BLaER1 (cell line): ENCODE data around the gene AKAP7.

Experiments used
- H3K27ac ChIP-seq: shearing (Covaris generic); formaldehyde crosslinking; 2 replicates; pipeline ENCODE4 v1.8.1; 2022
- H3K27me3 ChIP-seq: shearing (Covaris generic); formaldehyde crosslinking; 2 replicates; pipeline ENCODE4 v1.8.1; 2022
- H3K36me3 ChIP-seq: shearing (Covaris generic); formaldehyde crosslinking; 2 replicates; pipeline ENCODE4 v1.8.1; 2022
- H3K4me1 ChIP-seq: shearing (Covaris generic); formaldehyde crosslinking; 2 replicates; pipeline ENCODE4 v1.8.1; 2022
- H3K4me2 ChIP-seq: shearing (Covaris generic); formaldehyde crosslinking; 2 replicates; pipeline ENCODE4 v1.8.1; 2022
- H3K4me3 ChIP-seq: shearing (Covaris generic); formaldehyde crosslinking; 2 replicates; pipeline ENCODE4 v1.8.1; 2022
- H3K9ac ChIP-seq: shearing (Covaris generic); formaldehyde crosslinking; 2 replicates; pipeline ENCODE4 v1.8.1; 2022
- H3K9me3 ChIP-seq: shearing (Covaris generic); formaldehyde crosslinking; 2 replicates; pipeline ENCODE4 v1.8.1; 2022
- H4K20me1 ChIP-seq: shearing (Covaris generic); formaldehyde crosslinking; 2 replicates; pipeline ENCODE4 v1.8.1; 2022
- Cebpa-rat ChIP-seq: shearing (Covaris generic); IDR thresholded peaks from 2 replicates; pipeline ENCODE4 v1.8.1; 2022

Gene AKAP7

DNA sequence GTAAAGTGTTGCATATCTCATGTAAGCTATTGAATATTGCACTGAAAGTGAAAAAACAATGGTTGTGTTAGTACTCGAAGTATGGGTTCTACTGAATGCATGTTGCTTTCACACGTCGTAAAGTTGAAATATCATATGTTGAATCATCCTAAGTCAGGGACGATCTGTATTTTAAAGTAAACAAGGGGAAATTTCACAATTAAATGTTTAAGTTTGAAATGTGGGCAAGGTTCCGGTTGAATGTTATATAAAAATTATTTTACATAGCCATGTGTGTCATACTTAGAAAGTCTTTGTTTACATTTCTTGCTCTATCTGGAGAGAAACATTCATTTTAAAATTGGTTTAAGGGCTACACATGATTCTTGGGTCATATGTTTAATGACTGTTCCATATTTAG lies 76.8 kb downstream of the AKAP7 start:
- Histone ChIP-seq H3K9me3 (peaks cover 4% of the 10 kb centered on the region; the same call in 1 of the 2 replicates), H3K27ac (no peak overlapping the region), H3K36me3 (0 out of 2 replicates have a peak, but pooled peaks cover 3% of the 10 kb centered on the region), H3K27me3 (no peaks in the 10 kb centered on the region), H3K4me3 (no peak overlapping the region), H3K4me1 (peaks cover 12% of the 10 kb centered on the region), H4K20me1 (no peaks in the 10 kb centered on the region), H3K4me2 (no peak overlapping the region), H3K9ac (no peak overlapping the region)
- no peak for TF ChIP-seq Cebpa-rat

GRCh38 chr6:131212913-131213312 lies 77.6 kb downstream of the AKAP7 start:
- H3K9ac ChIP-seq: no peak overlapping the region
- peaks cover 4% of the 10 kb centered on the region; the same call in 1 of the 2 replicates for H3K9me3 ChIP-seq
- H3K27ac ChIP-seq: no peak overlapping the region
- no peaks in the 10 kb centered on the region for H4K20me1 ChIP-seq
- TF ChIP-seq Cebpa-rat: no peak; the same call in 1 of the 2 replicates
- H3K4me2 ChIP-seq: no peak overlapping the region
- peaks cover 8% of the 10 kb centered on the region for H3K4me1 ChIP-seq
- no peaks in the 10 kb centered on the region for H3K27me3 ChIP-seq
- 0 out of 2 replicates have a peak, but pooled peaks cover 3% of the 10 kb centered on the region for H3K36me3 ChIP-seq
- no peak overlapping the region for H3K4me3 ChIP-seq

- Histone ChIP-seq H4K20me1 (no peaks in the 10 kb centered on the region), H3K27ac (no peak overlapping the region)
Measured at GRCh38 chr6:131213501-131213990, 78.3 kb downstream of the AKAP7 start.

DNA sequence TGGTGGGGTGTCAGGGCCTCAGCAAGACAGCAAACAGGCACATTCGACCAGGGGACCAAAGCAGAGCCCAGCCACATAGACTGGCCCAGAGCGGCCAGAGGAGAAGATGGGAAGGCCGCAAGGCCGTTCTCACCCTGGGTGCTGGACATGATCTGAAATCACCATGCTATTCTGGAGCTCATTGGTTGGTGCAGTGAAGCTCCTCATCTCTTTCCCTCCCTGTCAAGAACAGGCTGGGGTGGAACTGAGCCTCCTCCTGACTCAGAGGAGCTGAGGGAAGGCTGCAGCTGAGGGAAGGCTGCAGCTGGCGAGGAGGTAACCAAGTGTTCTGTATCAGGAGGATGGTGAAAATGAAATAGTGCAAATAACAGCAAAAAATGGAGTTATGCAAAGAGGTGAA lies 80.0 kb downstream of the AKAP7 start:
- Histone ChIP-seq H3K27me3 (no peaks in the 10 kb centered on the region), H3K9ac (no peak overlapping the region), H3K4me2 (no peak overlapping the region), H3K9me3 (peaks cover 4% of the 10 kb centered on the region; the same call in 1 of the 2 replicates), H4K20me1 (no peaks in the 10 kb centered on the region), H3K4me3 (no peak overlapping the region), H3K27ac (no peak overlapping the region), H3K4me1 (peaks cover 8% of the 10 kb centered on the region), H3K36me3 (0 out of 2 replicates have a peak, but pooled peaks cover 3% of the 10 kb centered on the region)
- TF ChIP-seq Cebpa-rat: no peak

More at GRCh38 chr6:131213501-131213990, 78.3 kb downstream of the AKAP7 start:
- 0 out of 2 replicates have a peak, but pooled peaks cover 3% of the 10 kb centered on the region for H3K36me3 ChIP-seq
- H3K4me2 ChIP-seq: peak overlapping the region; percentile 23
- peaks cover 8% of the 10 kb centered on the region for H3K4me1 ChIP-seq
- H3K27me3 ChIP-seq: no peaks in the 10 kb centered on the region
- no peak overlapping the region for H3K4me3 ChIP-seq
- TF ChIP-seq Cebpa-rat: no peak
- H3K9me3 ChIP-seq: peaks cover 4% of the 10 kb centered on the region; the same call in 1 of the 2 replicates
- no peak overlapping the region for H3K9ac ChIP-seq

DNA sequence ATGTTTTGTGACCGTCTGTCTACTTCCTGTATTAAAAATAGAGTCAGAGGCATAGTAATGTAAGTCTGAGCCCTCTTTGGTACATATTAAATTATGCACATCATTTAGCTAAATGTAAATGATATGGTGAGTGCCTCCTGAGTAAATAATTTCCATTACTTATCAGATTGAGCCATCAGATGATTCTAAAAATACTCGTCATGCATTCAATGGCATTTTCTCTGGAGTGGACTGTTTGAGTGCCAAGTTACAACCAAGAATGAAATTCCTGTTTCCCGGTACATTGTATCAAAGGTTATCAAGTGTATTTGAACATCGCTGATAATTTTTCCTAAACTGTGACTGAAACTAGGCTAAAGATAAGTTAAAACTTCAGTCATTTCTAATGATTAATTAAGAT lies 81.0 kb downstream of the AKAP7 start:
- Histone ChIP-seq H3K4me3 (no peak overlapping the region), H4K20me1 (no peaks in the 10 kb centered on the region), H3K4me2 (no peak overlapping the region), H3K27ac (no peak overlapping the region), H3K36me3 (0 out of 2 replicates have a peak, but pooled peaks cover 3% of the 10 kb centered on the region), H3K9me3 (no peaks in the 10 kb centered on the region), H3K9ac (no peak overlapping the region), H3K27me3 (no peaks in the 10 kb centered on the region), H3K4me1 (peaks cover 8% of the 10 kb centered on the region)
- TF ChIP-seq Cebpa-rat: no peak

- Histone ChIP-seq H3K4me3 (no peak overlapping the region), H3K4me1 (peaks cover 24% of the 10 kb centered on the region), H3K36me3 (no peaks in the 10 kb centered on the region), H3K9me3 (no peaks in the 10 kb centered on the region), H3K27ac (no peak overlapping the region), H3K9ac (no peak overlapping the region), H4K20me1 (peaks cover 5% of the 10 kb centered on the region; the same call in 1 of the 2 replicates), H3K4me2 (no peak overlapping the region), H3K27me3 (no peaks in the 10 kb centered on the region)
- no peak for TF ChIP-seq Cebpa-rat
Measured at GRCh38 chr6:131222773-131223172, 87.5 kb downstream of the AKAP7 start.

DNA sequence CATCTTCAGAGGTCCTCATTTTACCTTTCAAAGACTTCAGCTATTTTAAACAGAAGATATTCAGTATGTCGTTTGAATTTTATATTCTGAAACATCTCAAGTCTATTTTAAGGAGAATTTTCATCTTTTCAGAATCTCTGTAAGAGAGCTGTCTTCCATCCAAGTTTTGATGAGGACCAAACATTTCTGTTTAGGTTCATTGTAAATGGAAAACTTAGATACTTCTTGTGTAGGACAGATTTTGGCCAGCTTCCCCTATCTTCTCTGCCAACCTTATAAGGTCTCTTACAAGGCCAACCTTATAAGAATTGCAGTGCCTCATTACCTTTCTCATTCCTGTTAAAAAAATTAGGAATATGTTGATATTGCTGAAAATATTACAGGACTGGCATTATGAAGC lies 88.1 kb downstream of the AKAP7 start:
- Histone ChIP-seq H3K36me3 (no peaks in the 10 kb centered on the region), H3K4me3 (no peak overlapping the region), H4K20me1 (peaks cover 5% of the 10 kb centered on the region; the same call in 1 of the 2 replicates), H3K4me2 (no peak overlapping the region), H3K27ac (no peak overlapping the region), H3K9me3 (no peaks in the 10 kb centered on the region), H3K9ac (no peak overlapping the region), H3K27me3 (no peaks in the 10 kb centered on the region), H3K4me1 (peaks cover 24% of the 10 kb centered on the region)
- no peak for TF ChIP-seq Cebpa-rat

DNA sequence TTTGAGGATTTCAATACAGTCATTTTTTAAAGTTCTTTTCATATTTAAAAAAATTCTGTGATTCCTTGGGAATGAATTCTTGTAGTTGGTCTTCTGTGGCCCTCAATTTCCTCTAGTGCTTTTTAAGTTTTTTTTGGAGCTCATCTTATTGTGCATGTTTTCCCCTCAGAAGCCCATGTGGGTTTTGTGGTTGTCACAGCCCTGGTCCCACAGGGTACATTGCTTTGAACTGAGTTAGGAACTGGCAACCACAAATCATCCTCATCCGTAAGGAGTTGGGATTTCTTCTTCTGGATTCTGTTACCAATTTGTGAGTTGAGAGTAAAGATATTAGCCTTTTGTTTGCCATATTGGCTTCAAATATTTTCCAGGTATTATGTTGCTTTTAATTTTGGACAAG lies 89.9 kb downstream of the AKAP7 start:
- Histone ChIP-seq H3K36me3 (no peaks in the 10 kb centered on the region), H3K4me3 (no peak overlapping the region), H3K4me1 (peaks cover 24% of the 10 kb centered on the region), H3K9me3 (no peaks in the 10 kb centered on the region), H4K20me1 (peaks cover 5% of the 10 kb centered on the region; the same call in 1 of the 2 replicates), H3K9ac (no peak overlapping the region), H3K27me3 (no peaks in the 10 kb centered on the region), H3K27ac (no peak overlapping the region), H3K4me2 (peak overlapping the region; percentile 58)
- no peak for TF ChIP-seq Cebpa-rat

GRCh38 chr6:131225959-131226358 lies 90.7 kb downstream of the AKAP7 start:
- no peaks in the 10 kb centered on the region for H3K9me3 ChIP-seq
- H4K20me1 ChIP-seq: peaks cover 5% of the 10 kb centered on the region; the same call in 1 of the 2 replicates
- no peak overlapping the region for H3K4me3 ChIP-seq
- no peak overlapping the region for H3K9ac ChIP-seq
- no peaks in the 10 kb centered on the region for H3K27me3 ChIP-seq
- no peaks in the 10 kb centered on the region for H3K36me3 ChIP-seq
- no peak overlapping the region for H3K27ac ChIP-seq
- peaks cover 24% of the 10 kb centered on the region for H3K4me1 ChIP-seq
- peak overlapping the region; percentile 23; the same call in 1 of the 2 replicates for H3K4me2 ChIP-seq
- no peak for TF ChIP-seq Cebpa-rat

DNA sequence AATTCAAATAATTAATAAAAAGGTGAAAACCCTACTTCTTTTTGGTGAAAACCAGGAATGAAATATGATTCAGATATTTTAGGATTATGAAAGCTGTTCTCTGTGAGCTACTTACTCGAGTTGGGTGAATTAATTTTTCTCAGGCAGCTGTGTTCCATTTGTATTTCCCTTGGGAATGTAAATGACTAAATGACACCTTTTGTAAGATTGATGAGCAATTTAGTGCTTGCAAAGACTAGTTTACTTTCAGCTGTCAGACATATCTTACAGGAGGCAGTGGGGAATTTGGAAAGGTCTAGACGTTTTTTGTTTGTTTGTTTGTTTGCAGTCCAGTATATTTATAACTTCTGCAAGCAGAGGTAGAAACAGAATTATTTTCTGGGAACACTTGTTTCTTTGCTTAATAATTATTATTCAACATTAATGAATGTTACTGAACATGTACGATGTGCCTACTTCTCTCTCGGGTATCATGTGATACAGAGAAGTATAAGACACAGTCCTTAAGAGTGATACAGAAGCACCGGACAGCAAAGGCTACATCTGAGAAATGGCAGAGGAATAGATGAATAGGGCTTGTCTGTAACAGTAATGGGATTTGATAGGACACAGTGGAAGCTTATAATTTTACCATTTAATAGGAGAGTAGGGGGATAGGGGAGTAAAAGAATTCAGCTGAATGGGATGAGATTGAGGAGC lies 91.3 kb downstream of the AKAP7 start:
- Histone ChIP-seq H3K9me3 (no peaks in the 10 kb centered on the region), H3K4me2 (peak overlapping the region; percentile 23; the same call in 1 of the 2 replicates)

More for the DNA sequence above, 91.3 kb downstream of the AKAP7 start:
- H3K4me3 ChIP-seq: no peak overlapping the region
- TF ChIP-seq Cebpa-rat: no peak
- H3K4me1 ChIP-seq: peaks cover 29% of the 10 kb centered on the region
- H3K36me3 ChIP-seq: no peaks in the 10 kb centered on the region
- H3K27me3 ChIP-seq: no peaks in the 10 kb centered on the region
- no peak overlapping the region for H3K27ac ChIP-seq
- H3K9ac ChIP-seq: no peak overlapping the region
- H4K20me1 ChIP-seq: peaks cover 5% of the 10 kb centered on the region; the same call in 1 of the 2 replicates
